NCI-H82 treated with DMSO at 0.1 percent for 48 hours (cell line): Measurements from ENCODE around the gene DNMBP.
"Not testable (repeated sequence)": the region's sequence is repeated elsewhere in the genome, so short reads cannot be mapped to it uniquely, and the experiment has no call there.

Source experiments
- DNase-seq: peaks from one replicate; lab custom pipeline; 2025; ENCODE audit not compliant: unreplicated experiment; lab: John Stamatoyannopoulos, UW

DNMBP gene

GRCh38 chr10:99952799-99953198, 56.9 kb downstream of the DNMBP start:
- DNase-seq, result no peak

GRCh38 chr10:99946051-99946450, 63.7 kb downstream of the DNMBP start:
- not testable (repeated sequence) for DNase-seq

GRCh38 chr10:99945263-99945662, 64.5 kb downstream of the DNMBP start:
- no peak for DNase-seq

GRCh38 chr10:99944860-99945259, 64.9 kb downstream of the DNMBP start:
- no peak for DNase-seq

- DNase-seq, result no peak
Observed at GRCh38 chr10:99943908-99944307, 65.8 kb downstream of the DNMBP start.

- no peak for DNase-seq
Observed at GRCh38 chr10:99941942-99942820, 67.6 kb downstream of the DNMBP start.

GRCh38 chr10:99938563-99938962, 71.2 kb downstream of the DNMBP start:
- no peak for DNase-seq

- DNase-seq, result no peak
Observed at GRCh38 chr10:99937630-99938029, 72.1 kb downstream of the DNMBP start.

- DNase-seq, result not testable (repeated sequence)
Observed at GRCh38 chr10:99932203-99932957, 77.4 kb downstream of the DNMBP start.

GRCh38 chr10:99930731-99931550, 78.8 kb downstream of the DNMBP start:
- DNase-seq, result no peak

GRCh38 chr10:99929360-99929759, 80.4 kb downstream of the DNMBP start:
- no peak for DNase-seq

- DNase-seq, result no peak
Observed at GRCh38 chr10:99927721-99928280, 81.9 kb downstream of the DNMBP start.

GRCh38 chr10:99926925-99927720, 82.6 kb downstream of the DNMBP start:
- DNase-seq, result no peak

- no peak for DNase-seq
Observed at GRCh38 chr10:99924451-99925255, 85.1 kb downstream of the DNMBP start.

GRCh38 chr10:99921948-99922347, 87.8 kb downstream of the DNMBP start:
- no peak for DNase-seq

- DNase-seq, result no peak
Observed at GRCh38 chr10:99920901-99921300, 88.8 kb downstream of the DNMBP start.

- no peak for DNase-seq
Observed at GRCh38 chr10:99920486-99920885, 89.3 kb downstream of the DNMBP start.

GRCh38 chr10:99917963-99918825, 91.6 kb downstream of the DNMBP start:
- DNase-seq, result no peak
